C4-2B (cell line): ENCODE measurements around the gene AZIN2.

ENCODE experiments used
- ZFX ChIP-seq: fragments of 450-650 bp; IDR thresholded peaks from 2 replicates; pipeline ENCODE4 v1.6.1; 2017
- TF ChIP-seq, protein P1 (sequence below): fragments of 450-650 bp; conservative IDR thresholded peaks from 2 replicates; pipeline ENCODE4 v1.5.1; 2017; ENCODE audit warnings: mild to moderate bottlenecking

DNA sequence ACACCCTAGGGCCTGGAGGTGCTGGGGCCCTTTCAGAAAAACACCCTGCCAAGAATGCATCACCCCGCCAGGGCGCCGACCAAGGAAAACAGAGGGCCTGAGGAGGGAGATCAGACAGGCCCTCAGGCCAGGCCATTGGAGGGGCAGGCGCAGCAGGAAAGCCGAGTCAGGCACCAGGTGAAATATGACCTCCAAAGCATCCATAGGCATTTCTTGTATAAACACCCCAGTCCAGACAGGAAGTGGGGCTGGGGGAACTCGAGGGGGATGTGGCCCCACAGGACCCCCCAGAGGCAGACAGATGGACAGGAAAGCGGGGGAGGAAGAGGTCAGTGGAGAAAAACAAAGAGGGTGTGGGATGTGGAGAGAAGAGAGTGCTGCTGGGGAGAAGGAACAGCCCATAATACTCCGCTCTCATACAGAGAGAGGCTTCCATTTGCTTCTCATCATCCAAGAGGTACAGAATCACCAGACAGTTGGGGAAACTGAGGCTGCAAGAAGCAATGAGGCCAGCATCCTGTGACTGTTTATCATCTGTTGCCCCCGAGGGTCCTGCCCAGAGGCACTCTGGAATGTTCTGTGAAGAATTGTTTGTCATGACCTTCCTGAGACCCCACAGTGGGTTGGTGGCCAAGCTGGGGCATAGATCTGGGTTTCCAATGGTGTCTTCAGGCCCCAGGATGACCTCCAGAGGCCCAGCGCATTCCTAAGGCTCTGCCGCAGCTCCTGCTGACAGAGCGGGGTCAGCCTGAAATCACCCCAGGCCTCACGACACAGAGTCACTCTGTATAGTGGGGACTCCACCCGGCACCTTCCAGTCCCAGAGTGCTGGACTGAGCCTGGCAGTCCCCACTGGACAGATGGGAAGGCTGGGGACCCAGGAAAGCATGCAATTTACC lies 82.9 kb downstream of the AZIN2 start:
- TF ChIP-seq, protein P1, sequence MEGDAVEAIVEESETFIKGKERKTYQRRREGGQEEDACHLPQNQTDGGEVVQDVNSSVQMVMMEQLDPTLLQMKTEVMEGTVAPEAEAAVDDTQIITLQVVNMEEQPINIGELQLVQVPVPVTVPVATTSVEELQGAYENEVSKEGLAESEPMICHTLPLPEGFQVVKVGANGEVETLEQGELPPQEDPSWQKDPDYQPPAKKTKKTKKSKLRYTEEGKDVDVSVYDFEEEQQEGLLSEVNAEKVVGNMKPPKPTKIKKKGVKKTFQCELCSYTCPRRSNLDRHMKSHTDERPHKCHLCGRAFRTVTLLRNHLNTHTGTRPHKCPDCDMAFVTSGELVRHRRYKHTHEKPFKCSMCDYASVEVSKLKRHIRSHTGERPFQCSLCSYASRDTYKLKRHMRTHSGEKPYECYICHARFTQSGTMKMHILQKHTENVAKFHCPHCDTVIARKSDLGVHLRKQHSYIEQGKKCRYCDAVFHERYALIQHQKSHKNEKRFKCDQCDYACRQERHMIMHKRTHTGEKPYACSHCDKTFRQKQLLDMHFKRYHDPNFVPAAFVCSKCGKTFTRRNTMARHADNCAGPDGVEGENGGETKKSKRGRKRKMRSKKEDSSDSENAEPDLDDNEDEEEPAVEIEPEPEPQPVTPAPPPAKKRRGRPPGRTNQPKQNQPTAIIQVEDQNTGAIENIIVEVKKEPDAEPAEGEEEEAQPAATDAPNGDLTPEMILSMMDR, result no peak
- TF ChIP-seq ZFX, result no peak
